Mesothelial cell of epicardium (in vitro differentiated cells): ENCODE results near the gene SPOCD1. TPM values are rescaled to one million over a fixed set of nuclear protein-coding genes. Genes with fewer than 3 reads are reported as not detected.

ENCODE experiments used
- DNase-seq, 2 experiments: peaks; one replicate each; pipeline ENCODE4 v3.0.0; 2021; ENCODE audit warnings: low spot score in 2 of 2; ENCODE audit not compliant: unreplicated experiment in 2 of 2
- H3K27ac Mint-ChIP-seq: 2 replicates; pipeline ENCODE4 v1.8.0; 2021; ENCODE audit warnings: mixed read lengths
- H3K27me3 Mint-ChIP-seq: 2 replicates; pipeline ENCODE4 v1.8.0; 2021; ENCODE audit warnings: low read depth, mixed read lengths
- H3K36me3 Mint-ChIP-seq: 2 replicates; pipeline ENCODE4 v1.8.0; 2021; ENCODE audit warnings: mixed read lengths
- H3K4me1 Mint-ChIP-seq: 2 replicates; pipeline ENCODE4 v1.8.0; 2021; ENCODE audit warnings: mixed read lengths
- H3K4me3 Mint-ChIP-seq: 2 replicates; pipeline ENCODE4 v1.8.0; 2021; ENCODE audit warnings: mild to moderate bottlenecking, moderate library complexity, mixed read lengths
- H3K9me3 Mint-ChIP-seq: 2 replicates; pipeline ENCODE4 v1.8.0; 2021; ENCODE audit warnings: mixed read lengths
- CTCF ChIP-seq: fragments of 200-600 bp; sonication (generic); IDR thresholded peaks from one replicate; pipeline ENCODE4 v1.5.0; 2021; ENCODE audit warnings: antibody characterized with exemption; ENCODE audit not compliant: unreplicated experiment
- total RNA-seq: library from RNA; stranded (reverse); gene quantifications from 3 replicates; pipeline ENCODE4 v1.2.1, GENCODE V29; 2021

The SPOCD1 gene
- total RNA-seq, 1 donor from 2014 or later = 1.3 TPM

GRCh38 chr1:31750858-31751510, 64.8 kb downstream of the SPOCD1 start:
- no peaks in the 10 kb centered on the region for H3K27me3 Mint-ChIP-seq

GRCh38 chr1:31749785-31750735, 65.8 kb downstream of the SPOCD1 start:
- no peak overlapping the region for H3K27ac Mint-ChIP-seq
- no peaks in the 10 kb centered on the region for H3K9me3 Mint-ChIP-seq
- no peak for TF ChIP-seq CTCF
- H3K27me3 Mint-ChIP-seq = no peaks in the 10 kb centered on the region
- H3K4me3 Mint-ChIP-seq = no peak overlapping the region
- DNase-seq = no peak
- no peaks in the 10 kb centered on the region for H3K36me3 Mint-ChIP-seq
- H3K4me1 Mint-ChIP-seq = peaks cover 49% of the 10 kb centered on the region

More at GRCh38 chr1:31750858-31751510, 64.8 kb downstream of the SPOCD1 start:
- no peak overlapping the region for H3K27ac Mint-ChIP-seq
- DNase-seq = no peak
- no peak overlapping the region for H3K4me3 Mint-ChIP-seq
- H3K4me1 Mint-ChIP-seq = peaks cover 54% of the 10 kb centered on the region
- H3K36me3 Mint-ChIP-seq = no peaks in the 10 kb centered on the region
- TF ChIP-seq CTCF = no peak
- H3K9me3 Mint-ChIP-seq = no peaks in the 10 kb centered on the region

GRCh38 chr1:31748365-31748764, 67.5 kb downstream of the SPOCD1 start:
- no peaks in the 10 kb centered on the region for H3K36me3 Mint-ChIP-seq
- no peaks in the 10 kb centered on the region for H3K9me3 Mint-ChIP-seq
- H3K4me1 Mint-ChIP-seq = peaks cover 44% of the 10 kb centered on the region
- H3K4me3 Mint-ChIP-seq = no peak overlapping the region
- TF ChIP-seq CTCF = no peak
- no peak for DNase-seq
- H3K27me3 Mint-ChIP-seq = no peaks in the 10 kb centered on the region
- no peak overlapping the region for H3K27ac Mint-ChIP-seq

- peaks cover 40% of the 10 kb centered on the region for H3K4me1 Mint-ChIP-seq
Observed at GRCh38 chr1:31747304-31747703, 68.5 kb downstream of the SPOCD1 start.

GRCh38 chr1:31746687-31747086, 69.1 kb downstream of the SPOCD1 start:
- Mint-ChIP-seq H3K4me3 (no peak overlapping the region), H3K36me3 (no peaks in the 10 kb centered on the region), H3K9me3 (no peaks in the 10 kb centered on the region), H3K27ac (peak overlapping the region; percentile 6), H3K27me3 (no peaks in the 10 kb centered on the region), H3K4me1 (peaks cover 34% of the 10 kb centered on the region)
- no peak for TF ChIP-seq CTCF
- DNase-seq = no peak

More at GRCh38 chr1:31747304-31747703, 68.5 kb downstream of the SPOCD1 start:
- H3K27me3 Mint-ChIP-seq = no peaks in the 10 kb centered on the region
- DNase-seq = no peak
- H3K9me3 Mint-ChIP-seq = no peaks in the 10 kb centered on the region
- no peaks in the 10 kb centered on the region for H3K36me3 Mint-ChIP-seq
- TF ChIP-seq CTCF = no peak
- H3K4me3 Mint-ChIP-seq = no peak overlapping the region
- H3K27ac Mint-ChIP-seq = no peak overlapping the region
